A549 (cell line): ENCODE results near the gene FAM131B.

Experiments used
- EHMT2 ChIP-seq: fragments of 200-600 bp; sonication (generic); IDR thresholded peaks from 2 replicates; pipeline ENCODE4 v1.6.1; 2016; ENCODE audit warnings: antibody characterized with exemption, low read depth, mild to moderate bottlenecking, moderate library complexity
- HDAC2 ChIP-seq: fragments of 200-600 bp; sonication (generic); IDR thresholded peaks from 2 replicates; pipeline ENCODE4 v1.6.1; 2016
- HOXB5 ChIP-seq: fragments of 250-450 bp; sonication (Bioruptor Pico); IDR thresholded peaks from 2 replicates; pipeline ENCODE4 v1.5.0; 2020; ENCODE audit warnings: mild to moderate bottlenecking, moderate library complexity
- PHF8 ChIP-seq: fragments of 200-600 bp; sonication (generic); IDR thresholded peaks from 2 replicates; pipeline ENCODE4 v1.6.1; 2016; ENCODE audit warnings: low read depth, mild to moderate bottlenecking, antibody characterized with exemption, moderate library complexity, borderline replicate concordance
- RAD21 ChIP-seq, 2 experiments: fragments of >200 bp in 1 of 2; sonication (Bioruptor Twin) in 1 of 2; formaldehyde crosslinking in 1 of 2; IDR thresholded peaks in 1 of 2; conservative IDR thresholded peaks in 1 of 2; 2 replicates in 1 of 2; 3 replicates in 1 of 2; pipeline ENCODE4 v1.6.1; 2012 to 2018; ENCODE audit warnings: inconsistent platforms in 1 of 2
- SMC3 ChIP-seq: fragments of >200 bp; sonication (Bioruptor Twin); formaldehyde crosslinking; IDR thresholded peaks from 3 replicates; pipeline ENCODE4 v1.6.1; 2018; ENCODE audit warnings: inconsistent platforms
- TF ChIP-seq, protein P1 (sequence below): fragments of >200 bp; sonication (Bioruptor Twin); formaldehyde crosslinking; IDR thresholded peaks from 3 replicates; pipeline ENCODE4 v1.5.1; 2016

DNA sequence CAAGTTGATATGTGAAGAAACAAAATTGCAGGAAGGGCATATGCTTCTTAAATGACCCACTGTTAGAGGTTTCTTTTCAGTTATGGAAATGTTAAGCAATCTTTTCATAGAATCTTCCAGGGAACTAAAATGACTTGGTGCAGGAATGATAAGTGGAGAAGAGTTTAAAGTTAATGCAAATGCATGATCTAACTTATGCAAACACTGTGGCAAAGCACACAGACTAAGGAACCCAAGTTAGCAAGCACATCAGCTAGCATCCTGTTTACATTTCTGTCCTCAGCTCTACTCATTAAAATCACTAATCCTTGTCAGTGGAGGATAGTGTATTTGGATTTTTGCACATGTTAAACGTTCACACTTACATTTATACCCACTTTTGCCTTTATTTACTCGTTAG, 37.3 kb downstream of the FAM131B start:
- TF ChIP-seq, protein P1, sequence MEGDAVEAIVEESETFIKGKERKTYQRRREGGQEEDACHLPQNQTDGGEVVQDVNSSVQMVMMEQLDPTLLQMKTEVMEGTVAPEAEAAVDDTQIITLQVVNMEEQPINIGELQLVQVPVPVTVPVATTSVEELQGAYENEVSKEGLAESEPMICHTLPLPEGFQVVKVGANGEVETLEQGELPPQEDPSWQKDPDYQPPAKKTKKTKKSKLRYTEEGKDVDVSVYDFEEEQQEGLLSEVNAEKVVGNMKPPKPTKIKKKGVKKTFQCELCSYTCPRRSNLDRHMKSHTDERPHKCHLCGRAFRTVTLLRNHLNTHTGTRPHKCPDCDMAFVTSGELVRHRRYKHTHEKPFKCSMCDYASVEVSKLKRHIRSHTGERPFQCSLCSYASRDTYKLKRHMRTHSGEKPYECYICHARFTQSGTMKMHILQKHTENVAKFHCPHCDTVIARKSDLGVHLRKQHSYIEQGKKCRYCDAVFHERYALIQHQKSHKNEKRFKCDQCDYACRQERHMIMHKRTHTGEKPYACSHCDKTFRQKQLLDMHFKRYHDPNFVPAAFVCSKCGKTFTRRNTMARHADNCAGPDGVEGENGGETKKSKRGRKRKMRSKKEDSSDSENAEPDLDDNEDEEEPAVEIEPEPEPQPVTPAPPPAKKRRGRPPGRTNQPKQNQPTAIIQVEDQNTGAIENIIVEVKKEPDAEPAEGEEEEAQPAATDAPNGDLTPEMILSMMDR = no peak
- TF ChIP-seq HDAC2 (no peak), SMC3 (no peak), EHMT2 (no peak), HOXB5 (no peak), PHF8 (no peak), RAD21 (conservative IDR thresholded peaks at IDR 0.05 in 1 of 2, IDR thresholded peaks at IDR 0.05 in 1 of 2) (no peak)
